Measurements from ENCODE around the gene RNF112.

Gene RNF112

GRCh38 chr17:19390951-19391350 lies 20.1 kb upstream of the RNF112 start:
- DNase-seq: no peak

GRCh38 chr17:19391432-19391831 lies 19.6 kb upstream of the RNF112 start:
- DNase-seq: no peak

DNA sequence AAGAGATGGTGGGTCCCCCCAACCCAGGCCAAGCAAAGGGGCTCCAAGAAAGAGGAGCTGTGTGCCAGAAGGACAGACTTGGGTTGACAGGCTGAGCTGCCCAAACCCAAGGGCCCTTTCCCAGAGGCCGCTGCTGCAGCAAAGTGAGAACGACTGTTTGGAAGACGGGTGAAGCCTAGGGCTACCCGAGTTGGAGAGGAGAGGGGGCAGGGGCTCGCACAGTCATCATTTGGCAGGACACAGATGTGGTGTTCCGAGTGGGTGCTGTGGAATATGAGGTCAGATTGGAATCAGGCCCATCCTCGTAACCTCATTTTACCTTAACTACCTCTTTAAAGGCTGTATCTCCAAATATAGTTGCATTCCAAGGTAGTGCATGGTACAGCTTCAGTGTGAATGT lies 18.7 kb upstream of the RNF112 start:
- no peak for DNase-seq

DNA sequence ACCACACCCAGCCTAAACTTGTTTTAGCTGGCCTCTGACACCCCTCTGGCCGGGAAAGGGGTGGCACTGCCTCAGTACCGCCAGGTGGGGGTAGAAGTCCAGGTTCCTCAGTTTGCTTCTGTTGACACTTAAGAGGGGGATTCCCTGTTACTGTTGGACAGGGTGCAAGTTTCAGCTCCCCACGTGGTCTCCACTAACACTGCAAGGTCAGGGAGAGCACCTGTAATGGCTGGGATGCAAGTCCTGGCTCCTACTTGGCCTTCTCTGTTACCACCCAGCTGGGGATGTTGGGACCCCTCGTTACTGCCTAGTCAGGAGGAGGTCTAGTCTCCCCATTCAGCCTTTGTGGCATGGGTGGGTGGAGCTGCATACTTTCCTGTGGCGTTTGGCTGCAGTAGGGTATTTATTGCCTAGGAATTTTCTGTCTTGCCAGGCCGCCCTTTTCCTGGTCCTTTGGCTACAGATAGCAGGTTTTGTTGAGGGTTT lies 13.4 kb upstream of the RNF112 start:
- DNase-seq: no peak

GRCh38 chr17:19398301-19399181 lies 12.5 kb upstream of the RNF112 start:
- peak; percentile 53 for DNase-seq

DNA sequence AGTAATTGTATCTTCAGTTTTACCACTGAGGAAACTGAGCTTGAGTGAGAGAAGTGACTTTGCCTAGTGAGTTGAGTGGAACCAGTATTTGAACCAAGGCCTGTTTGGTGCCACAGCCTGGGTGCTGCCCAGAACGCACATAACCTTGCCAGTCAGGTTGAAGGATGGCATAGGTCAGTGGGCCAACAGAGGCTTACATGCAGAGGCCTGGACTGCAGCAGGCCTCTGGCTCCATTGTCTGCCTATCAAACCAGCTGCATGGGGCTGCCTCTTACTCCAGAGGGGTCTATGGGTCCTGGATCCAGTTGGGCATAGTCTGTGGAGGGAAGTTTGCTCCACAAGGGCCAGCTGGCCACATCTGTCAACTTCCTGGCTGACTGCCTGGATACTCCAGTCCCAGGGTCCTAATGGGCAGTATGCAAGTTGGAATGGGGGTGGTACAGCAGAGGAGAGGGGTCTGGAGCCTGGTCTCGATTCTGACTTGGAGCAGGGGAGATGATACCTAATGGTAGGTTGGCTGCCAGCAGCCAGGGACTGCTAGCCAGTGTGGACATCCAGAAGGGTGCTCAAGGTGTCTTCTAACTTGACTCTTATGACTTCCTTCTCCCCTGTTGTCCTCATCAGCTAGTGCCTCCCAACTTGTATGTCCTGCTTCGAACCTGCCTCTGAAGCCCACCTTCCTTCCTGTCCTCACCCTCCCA lies 11.1 kb upstream of the RNF112 start:
- DNase-seq: no peak

- no peak for DNase-seq
Observed at GRCh38 chr17:19401321-19402010, 9.6 kb upstream of the RNF112 start.

DNA sequence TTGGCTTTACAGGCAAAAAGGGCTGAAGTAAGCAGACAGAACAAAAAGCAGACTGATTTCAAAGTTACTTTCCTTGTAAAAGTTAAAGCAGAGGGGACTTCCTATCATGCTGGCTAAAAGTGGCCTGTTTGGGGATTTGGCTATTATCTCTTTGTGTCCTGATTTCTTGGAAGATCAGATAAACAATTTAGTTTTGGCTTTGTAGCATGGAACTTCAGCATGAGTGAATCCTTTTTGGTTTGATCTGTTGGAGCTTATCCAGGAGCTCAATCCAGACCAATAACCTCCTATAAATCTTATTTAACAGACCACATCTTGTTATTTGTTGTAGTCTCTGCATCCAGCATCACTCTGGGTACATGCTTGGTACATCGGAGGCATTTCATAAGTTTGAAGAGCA lies 8.9 kb upstream of the RNF112 start:
- no peak for DNase-seq

GRCh38 chr17:19403021-19403420 lies 8.0 kb upstream of the RNF112 start:
- DNase-seq: no peak

DNA sequence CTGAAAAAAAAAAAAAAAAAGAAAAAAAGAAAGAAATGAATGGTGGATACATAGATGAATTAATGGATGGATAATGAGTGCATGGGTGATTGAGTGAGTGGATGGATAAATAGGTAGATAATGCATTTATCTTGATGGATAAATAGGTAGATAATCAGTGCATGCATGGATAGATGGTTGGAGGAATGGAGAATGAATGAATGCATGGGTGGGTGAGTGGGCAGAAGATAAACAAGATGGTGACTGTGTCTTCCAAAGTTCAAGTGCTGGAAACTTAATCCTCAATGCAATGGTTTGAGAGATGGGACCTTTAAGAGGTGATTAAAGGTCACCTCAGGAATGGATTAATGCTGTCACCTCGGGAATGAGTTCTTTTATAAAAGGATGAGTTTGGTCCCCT lies 6.8 kb upstream of the RNF112 start:
- no peak for DNase-seq

GRCh38 chr17:19405114-19405513 lies 5.9 kb upstream of the RNF112 start:
- no peak for DNase-seq

DNA sequence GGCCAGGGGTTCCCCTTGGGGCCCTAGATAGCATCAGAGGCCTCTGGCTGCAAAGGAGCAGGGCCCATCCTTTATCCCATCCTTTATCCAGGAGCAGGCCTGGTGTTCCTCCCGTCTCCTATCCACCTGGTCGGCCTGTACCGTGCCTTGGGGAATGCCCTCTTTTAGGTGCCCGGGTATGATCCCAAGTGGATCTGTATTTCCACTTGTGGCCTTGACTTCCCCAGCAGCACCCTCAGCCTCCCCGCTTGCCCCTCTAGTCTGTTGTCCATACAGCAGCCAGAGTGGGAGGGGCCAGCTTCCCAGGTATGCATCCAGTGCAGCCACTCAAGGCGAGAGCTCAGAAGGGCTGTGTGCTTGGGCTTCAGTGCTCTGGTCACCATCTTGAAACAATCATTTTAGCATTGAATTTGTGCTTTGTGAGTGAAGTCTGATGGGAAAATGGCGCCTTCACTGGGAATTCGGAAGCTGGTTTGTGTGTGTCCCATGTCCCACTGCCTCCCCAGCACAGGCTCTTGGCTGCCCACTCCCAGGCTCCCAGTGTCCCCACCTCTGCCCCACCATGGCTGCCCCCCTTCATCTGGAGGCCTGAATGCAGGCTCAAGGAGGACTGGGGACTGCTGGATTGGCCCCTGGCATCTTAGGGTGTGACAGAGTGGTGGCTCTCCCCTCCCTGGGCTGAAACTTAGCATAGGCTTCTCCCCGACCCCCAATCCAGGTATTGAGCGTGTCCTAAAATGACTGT lies 3.3 kb upstream of the RNF112 start:
- DNase-seq: no peak

- DNase-seq: no peak
Observed at GRCh38 chr17:19408346-19408710, 2.7 kb upstream of the RNF112 start.

GRCh38 chr17:19409066-19409465 lies 2.0 kb upstream of the RNF112 start:
- DNase-seq: no peak

DNA sequence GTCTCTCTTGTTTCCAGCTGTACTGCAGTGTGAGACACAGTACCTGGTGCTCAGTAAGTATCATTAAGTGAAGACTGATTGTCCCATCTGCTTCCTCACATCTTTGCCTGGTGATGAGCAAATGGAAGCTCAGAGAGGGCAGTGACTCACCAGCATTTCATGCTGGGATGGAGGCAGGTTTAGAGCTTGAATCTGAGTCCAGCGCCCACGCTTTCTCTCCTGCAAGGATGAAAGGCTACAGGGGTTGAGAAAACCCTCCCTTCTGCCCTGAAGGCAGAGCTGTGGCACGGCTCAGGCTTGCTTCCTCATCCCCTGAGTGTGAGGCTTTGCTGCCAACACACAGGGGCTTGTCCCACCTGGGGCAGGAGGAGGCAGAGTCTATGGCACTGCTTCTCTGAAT lies 1.5 kb upstream of the RNF112 start:
- no peak for DNase-seq

DNA sequence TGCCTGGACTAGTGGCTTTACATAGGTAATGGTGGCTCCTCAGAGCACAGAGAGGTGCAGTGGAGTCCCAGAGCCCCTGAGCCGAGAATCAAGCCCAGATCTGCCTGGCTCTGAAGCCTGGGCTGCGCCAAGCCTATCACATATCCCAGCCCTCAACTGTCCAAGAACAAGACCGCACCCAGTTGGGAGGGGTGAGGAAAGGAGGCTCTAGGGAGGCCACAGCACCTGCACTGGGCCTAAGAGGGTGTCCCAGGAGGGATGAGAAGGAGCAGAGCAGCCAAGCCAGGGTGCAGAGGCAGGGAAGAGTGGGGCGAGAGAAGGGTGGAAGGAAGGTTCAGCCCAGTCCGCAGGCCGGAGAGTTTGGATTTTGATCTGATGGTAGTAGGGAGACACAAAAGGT lies 941 bp upstream of the RNF112 start:
- no peak for DNase-seq

DNA sequence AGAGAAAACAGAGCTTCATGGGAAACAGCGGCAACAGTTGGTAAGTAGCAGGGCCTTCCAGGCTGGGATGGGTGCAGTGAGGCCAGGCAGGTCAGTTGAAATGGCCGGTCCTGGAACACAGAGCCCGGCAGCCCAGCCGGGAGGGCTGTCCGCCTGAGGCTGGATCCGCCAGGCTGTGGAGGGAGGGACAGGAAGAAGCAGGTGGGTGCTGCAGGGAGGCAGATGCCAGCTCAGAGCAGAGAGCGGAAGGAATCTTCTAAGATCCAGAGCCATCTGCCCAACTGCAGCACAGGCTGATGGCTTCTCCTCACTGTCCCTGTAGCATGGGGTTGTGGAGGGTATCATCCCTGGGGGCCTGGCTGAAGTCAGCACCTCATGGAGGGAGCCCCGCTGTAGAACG lies 599 bp downstream of the RNF112 start:
- DNase-seq: no peak

DNA sequence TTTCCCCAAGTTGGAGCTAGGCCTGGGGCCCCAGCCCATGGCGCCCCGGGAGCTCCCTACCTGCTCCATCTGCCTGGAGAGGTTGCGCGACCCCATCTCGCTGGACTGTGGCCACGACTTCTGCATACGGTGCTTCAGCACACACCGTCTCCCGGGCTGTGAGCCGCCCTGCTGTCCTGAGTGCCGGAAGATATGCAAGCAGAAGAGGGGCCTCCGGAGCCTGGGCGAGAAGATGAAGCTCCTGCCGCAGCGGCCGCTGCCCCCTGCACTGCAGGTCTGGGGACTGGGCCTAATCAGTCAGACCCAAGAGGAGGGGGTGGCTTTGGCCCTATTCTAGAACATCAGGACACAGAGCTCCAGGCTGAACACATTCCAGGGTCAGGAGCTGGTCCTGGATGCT lies 1.5 kb downstream of the RNF112 start:
- DNase-seq: no peak

- DNase-seq: no peak
Observed at GRCh38 chr17:19412984-19413383, 2.0 kb downstream of the RNF112 start.

- no peak for DNase-seq
Observed at GRCh38 chr17:19413761-19414160, 2.7 kb downstream of the RNF112 start.

- DNase-seq: no peak
Observed at GRCh38 chr17:19414396-19415280, 3.6 kb downstream of the RNF112 start.

GRCh38 chr17:19415311-19415710 lies 4.3 kb downstream of the RNF112 start:
- DNase-seq: no peak
